Measurements from ENCODE around the gene TOMM22.

Gene TOMM22

GRCh38 chr22:38697425-38698089 is 15.8 kb downstream of the TOMM22 start:
- Histone ChIP-seq H3K4me1 (peaks cover 0 to 71% (median 36%) of the 10 kb centered on the region in 4 donors), H3K4me3 (peak overlapping the region; percentile 68 to 77), H3K9me3 (no peaks in the 10 kb centered on the region), H3K36me3 (peaks cover 0 to 8% (median 7%) of the 10 kb centered on the region in 3 donors), H3K27me3 (no peaks in the 10 kb centered on the region), H3K27ac (peak overlapping the region; percentile 49 to 94)
- no peak for DNase-seq
- intact Hi-C loops (cut with DNase I; ENCODE audit: low total_unique reads), result no loop called here
- TF ChIP-seq CTCF (IDR thresholded peaks at IDR 0.05), result no peak

GRCh38 chr22:38698407-38699094 is 16.8 kb downstream of the TOMM22 start:
- Histone ChIP-seq H3K27me3 (no peaks in the 10 kb centered on the region), H3K4me1 (peaks cover 0 to 62% (median 36%) of the 10 kb centered on the region in 4 donors), H3K9me3 (no peaks in the 10 kb centered on the region), H3K4me3 (peak overlapping the region; percentile 68 to 77), H3K36me3 (peaks cover 0 to 8% (median 0%) of the 10 kb centered on the region in 3 donors), H3K27ac (peak overlapping the region; percentile 94 to 97)
- no peak for TF ChIP-seq CTCF (IDR thresholded peaks at IDR 0.05)
- no peak for DNase-seq
- intact Hi-C loops (cut with DNase I; ENCODE audit: low total_unique reads), result no loop called here

- intact Hi-C loops (cut with DNase I; ENCODE audit: low total_unique reads), result no loop called here
- Histone ChIP-seq H3K4me1 (peaks cover 0 to 59% (median 36%) of the 10 kb centered on the region in 4 donors), H3K9me3 (no peaks in the 10 kb centered on the region)
Measured at GRCh38 chr22:38699143-38699542, 17.4 kb downstream of the TOMM22 start.

GRCh38 chr22:38699784-38700183 is 18.0 kb downstream of the TOMM22 start:
- Histone ChIP-seq H3K36me3 (no peaks in the 10 kb centered on the region), H3K27ac (peak overlapping the region; percentile 94 to 97), H3K27me3 (no peaks in the 10 kb centered on the region), H3K9me3 (no peaks in the 10 kb centered on the region), H3K4me3 (peak overlapping the region; percentile 68 to 77), H3K4me1 (peaks cover 0 to 62% (median 39%) of the 10 kb centered on the region in 4 donors)
- intact Hi-C loops (cut with DNase I; ENCODE audit: low total_unique reads), result no loop called here
- TF ChIP-seq CTCF (IDR thresholded peaks at IDR 0.05), result no peak
- DNase-seq, result no peak

More at GRCh38 chr22:38699143-38699542, 17.4 kb downstream of the TOMM22 start:
- no peak for TF ChIP-seq CTCF (IDR thresholded peaks at IDR 0.05)
- Histone ChIP-seq H3K36me3 (peaks cover 0 to 4% (median 0%) of the 10 kb centered on the region in 3 donors), H3K27me3 (no peaks in the 10 kb centered on the region), H3K27ac (peak overlapping the region; percentile 94 to 97), H3K4me3 (peak overlapping the region; percentile 68 to 77)
- DNase-seq, result no peak

- no peaks in the 10 kb centered on the region for H3K9me3 ChIP-seq
- peak; percentile 63 to 84 for DNase-seq
- H3K27me3 ChIP-seq, result no peaks in the 10 kb centered on the region
- peak overlapping the region; percentile 68 to 77 for H3K4me3 ChIP-seq
- H3K27ac ChIP-seq, result peak overlapping the region; percentile 94 to 97
- intact Hi-C loops (cut with DNase I; ENCODE audit: low total_unique reads), result no loop called here
- no peak for TF ChIP-seq CTCF (IDR thresholded peaks at IDR 0.05)
- peaks cover 0 to 60% (median 41%) of the 10 kb centered on the region in 4 donors for H3K4me1 ChIP-seq
- no peaks in the 10 kb centered on the region for H3K36me3 ChIP-seq
Measured at GRCh38 chr22:38700270-38700788, 18.6 kb downstream of the TOMM22 start.

Measured in tibial artery (tissue), 4 donors.